NAMALWA (cell line): ENCODE data around the gene MAEA.

ENCODE experiments used
- DNase-seq: peaks from one replicate; pipeline ENCODE4 v3.0.0-alpha.2; 2015; ENCODE audit warnings: low spot score

MAEA gene

DNA sequence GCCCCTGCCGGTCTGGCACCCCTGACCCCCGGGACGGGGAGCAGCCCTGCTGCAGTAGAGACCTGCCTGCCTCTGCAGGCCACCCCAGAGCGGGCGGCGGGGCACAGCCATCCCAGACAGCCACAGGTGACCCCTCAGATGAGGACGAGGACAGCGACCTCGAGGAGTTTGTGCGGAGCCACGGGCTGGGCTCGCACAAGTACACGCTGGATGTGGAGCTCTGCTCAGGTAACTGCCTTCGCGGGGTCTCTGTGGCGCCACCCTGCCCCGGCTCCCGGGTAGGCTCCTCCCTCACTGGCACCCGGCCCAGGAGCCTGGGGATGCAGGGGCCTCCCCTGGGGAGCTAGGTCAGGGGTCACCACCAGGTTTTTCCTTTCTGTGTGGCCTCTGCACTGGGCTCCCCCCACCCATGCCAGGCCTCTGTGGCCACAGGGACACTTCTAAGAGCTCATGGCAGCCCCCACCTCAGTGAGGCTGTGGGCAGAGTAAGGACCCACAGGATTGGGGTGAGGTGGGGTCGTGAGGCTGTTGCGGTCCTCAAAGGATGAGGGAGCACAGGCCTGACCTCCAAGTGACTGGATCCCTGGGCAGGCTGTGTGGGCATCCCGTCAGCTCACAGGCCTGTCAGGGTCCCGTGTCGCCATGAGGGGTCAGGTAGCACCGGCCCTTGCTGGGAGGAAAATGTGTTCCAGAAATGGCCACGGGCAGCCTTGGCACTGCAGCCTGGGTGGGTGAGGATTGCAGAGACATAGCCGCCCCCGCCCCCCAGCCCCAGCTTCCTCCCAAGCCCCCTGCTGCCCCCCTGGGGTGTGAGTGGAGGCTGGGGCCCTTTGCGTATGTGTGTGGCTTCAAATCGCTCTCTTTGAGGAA lies 63.7 kb downstream of the MAEA start:
- no peak for DNase-seq

DNA sequence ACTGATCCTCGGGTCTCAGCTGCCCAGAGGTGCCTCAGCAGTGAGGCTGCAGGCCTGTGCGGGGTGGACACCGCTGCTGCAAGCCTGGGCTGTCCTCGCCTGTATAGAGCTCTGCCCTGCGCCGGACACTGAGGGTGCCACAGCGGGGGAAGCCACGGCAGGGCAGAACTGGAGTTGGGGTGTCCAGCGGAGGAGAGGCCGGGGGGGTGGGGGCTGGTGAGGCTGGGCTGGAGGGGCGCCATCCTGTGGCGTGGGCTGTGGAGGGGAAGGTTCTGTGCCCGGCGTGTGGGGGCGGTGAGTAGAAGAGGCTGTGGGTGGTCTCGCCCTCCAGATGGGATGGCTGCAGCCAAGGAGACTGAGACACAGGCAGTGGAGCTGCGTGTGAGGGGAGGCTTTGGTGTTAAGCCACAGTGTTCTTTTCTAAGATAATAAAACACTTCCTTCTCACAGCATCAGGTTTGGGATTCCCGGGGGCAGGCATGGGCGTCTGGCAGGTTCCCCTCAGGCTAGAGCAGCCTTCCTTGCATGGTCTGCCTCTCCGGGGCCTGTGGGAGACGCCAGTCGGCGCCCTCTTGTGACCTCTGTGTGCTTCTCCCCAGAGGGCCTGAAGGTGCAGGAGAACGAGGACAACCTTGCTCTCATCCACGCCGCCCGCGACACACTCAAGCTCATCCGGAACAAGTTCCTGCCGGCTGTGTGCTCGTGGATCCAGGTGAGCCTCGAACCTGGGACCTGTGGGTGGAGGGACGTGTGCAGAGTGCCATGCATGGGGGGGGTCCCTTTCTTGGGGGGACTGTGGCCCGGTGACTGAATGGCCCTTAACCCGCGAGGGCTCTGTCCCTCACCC lies 64.7 kb downstream of the MAEA start:
- peak; percentile 10 for DNase-seq

DNA sequence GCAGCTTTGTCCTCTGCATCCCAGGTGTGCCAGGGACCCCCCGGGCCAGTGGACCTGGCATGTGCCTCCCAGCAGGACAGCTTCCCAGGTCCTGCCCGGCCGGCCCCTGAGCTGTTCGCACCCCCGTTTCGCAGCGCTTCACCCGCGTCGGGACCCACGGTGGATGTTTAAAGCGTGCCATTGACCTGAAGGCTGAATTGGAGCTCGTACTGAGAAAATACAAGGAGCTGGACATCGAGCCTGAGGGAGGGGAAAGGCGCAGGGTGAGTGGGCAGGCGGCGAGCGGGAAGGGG lies 65.2 kb downstream of the MAEA start:
- no peak for DNase-seq

DNA sequence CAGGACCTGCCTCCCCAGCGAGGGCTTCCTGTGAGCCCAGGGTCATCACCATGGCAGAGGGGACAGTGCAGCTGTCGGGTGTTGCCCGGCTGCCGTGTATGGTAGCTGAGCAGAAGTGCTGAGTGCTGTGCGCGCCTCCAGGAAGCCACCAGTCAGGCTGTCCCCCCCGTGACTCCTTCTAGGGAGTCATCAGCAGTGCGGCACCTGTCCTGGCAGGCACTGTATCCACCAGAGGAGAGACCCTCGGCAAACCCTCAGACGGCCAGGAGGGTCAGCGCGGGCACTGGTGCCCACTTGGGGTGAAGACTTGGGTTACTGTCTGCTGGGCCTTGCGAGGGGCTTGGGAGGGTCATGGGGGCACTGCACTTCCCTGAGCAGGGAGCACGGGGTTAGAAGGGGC lies 65.7 kb downstream of the MAEA start:
- DNase-seq: no peak

DNA sequence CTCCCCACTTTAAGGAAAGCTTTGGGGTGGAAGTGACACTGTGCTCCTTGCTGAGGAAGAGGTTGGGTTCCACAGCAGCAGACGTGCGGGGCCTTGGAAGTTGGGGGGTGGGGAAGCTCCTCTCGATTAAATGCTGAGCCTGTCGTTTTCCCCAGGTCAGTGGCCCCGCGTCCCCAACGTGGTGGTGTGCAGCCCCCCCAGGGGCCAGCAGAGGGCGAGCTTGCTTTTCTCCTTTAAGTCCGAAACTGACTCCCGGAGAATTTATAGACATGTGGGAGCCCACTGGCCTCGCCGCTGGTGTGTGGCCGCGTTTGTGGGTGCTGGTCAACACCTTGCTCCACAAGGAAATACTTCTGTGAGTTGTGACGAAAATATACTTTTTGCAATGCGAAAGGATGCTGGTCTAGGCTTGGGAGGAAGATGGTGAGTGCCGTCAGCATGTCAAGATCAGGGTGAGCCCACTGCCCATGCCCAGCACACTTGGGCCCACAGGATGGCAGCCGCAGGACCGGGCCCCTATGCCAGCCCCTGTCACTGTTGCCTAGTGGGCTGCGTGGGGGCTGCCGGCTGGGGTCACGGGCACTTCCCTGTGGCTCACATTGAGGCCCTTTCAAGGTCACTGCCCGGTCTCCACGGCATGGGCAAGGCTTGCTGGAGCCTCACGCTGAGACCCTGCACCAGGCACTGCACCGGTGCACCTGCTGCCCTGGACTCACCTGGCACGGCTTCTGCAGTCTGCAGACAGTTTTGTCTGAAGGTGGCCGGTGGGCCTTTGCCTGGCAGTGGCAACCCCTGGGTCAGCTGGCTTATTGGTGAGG lies 66.7 kb downstream of the MAEA start:
- peak; percentile 54 for DNase-seq

DNA sequence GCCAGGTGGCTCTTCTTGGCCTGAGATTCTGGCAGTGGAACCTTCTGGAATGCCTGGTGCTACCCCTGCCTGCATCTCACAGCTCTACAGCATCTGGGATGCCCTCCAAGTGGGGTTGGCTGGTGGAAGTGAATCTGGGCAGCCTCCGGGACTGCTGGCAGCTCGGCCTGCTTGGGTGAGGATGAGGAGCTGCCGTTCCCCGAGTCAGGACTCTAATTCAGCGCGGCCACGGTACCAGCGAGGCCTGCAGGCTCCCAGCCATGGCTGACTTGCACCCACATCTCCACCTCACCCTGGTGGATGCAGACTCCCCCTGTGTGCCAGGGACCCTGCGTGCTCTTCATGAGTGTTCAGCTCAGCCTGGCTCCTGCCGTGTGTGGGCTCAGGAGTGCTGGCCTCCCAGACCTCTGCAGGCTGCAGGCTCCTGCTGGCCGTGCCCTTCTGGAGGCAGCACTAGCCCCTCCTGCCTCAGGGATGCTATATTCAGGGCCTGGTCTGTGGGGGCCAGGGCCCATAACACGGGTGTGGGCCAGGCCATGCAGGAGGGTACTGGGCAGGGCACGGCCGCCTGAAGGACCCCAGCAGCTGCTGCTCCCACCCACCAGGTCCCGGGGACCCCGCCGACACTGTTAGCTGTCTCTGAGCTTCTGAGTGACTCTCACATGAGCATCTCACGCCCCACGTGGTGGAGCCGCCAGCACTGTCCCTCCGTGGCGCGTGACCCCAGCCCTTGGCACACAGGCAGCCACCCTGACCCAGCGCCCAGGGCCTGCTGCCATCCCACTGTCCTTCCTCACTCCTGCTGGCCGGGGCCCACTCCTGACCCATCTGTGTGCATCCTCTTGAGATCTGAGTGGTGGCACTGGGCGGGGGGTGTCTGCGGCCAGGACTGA lies 67.9 kb downstream of the MAEA start:
- DNase-seq: no peak

DNA sequence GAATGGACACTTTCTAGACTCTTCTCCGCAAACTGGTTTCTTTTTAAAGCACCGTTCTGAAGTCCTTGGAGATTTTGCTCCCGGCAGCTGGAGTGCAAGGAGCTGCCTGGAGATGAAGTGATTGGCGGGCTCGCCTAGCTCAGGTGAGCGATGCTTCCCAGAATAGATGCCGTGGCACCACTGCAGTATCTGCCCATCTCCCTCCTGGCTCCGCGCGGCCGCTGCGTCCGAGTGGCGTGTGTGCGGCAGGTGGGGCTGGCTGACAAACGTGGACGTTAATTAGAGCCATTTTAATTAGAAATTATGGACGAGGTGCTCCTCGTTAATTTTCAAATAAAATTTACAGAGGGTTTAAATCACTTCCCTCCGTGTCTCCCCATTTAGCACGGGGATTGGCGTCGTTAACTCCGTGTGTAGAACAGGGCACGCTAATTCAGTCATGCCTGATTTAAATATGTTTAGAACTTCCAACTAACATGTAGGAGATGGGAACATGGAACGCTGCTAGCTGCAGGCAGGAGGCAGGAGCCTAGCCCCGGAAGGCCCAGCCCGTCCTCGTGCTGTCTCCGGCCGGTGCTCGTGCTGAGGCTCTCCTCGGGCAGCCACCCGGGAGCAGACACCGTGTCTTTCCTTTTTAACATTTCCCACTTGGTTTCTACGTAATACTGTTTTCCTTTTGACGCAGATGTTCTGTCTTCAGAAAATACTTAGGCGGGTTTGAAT lies 68.9 kb downstream of the MAEA start:
- no peak for DNase-seq

DNA sequence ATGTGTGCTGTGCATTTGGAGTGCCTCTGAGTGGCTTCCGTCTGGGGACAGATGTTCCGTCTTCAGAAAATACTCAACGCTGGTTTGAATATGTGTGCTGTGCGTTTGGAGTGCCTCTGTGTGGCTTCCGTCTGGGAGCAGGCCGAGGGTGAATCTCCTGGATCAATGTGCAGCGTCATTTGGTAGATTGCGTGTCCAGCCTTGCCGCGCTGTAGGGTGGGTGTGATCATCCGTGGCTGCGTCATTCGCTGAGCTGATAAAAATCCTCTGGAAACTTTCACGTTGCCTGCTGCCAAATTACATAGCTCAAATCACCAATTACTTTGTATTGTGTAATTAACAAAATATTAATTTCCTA lies 69.4 kb downstream of the MAEA start:
- DNase-seq: no peak

DNA sequence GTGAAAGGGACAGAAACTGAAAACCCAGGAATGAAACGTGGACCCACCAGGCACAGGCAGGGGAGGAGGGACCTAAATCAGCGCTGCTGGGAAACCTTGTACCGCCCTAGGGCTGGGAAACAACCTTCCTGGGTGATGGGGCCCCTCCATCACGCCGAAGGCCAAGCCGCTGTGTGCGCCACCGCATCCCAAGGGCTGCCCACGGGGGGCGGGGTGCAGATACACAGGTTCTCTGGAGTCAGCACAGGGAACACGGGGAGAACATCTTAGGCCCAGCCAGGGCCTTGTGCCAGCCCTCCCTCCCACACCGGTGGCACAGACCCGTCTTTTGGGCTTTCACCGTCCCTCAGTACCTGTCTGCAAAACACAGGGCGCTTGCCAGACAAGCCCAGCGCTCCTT lies 70.3 kb downstream of the MAEA start:
- no peak for DNase-seq

DNA sequence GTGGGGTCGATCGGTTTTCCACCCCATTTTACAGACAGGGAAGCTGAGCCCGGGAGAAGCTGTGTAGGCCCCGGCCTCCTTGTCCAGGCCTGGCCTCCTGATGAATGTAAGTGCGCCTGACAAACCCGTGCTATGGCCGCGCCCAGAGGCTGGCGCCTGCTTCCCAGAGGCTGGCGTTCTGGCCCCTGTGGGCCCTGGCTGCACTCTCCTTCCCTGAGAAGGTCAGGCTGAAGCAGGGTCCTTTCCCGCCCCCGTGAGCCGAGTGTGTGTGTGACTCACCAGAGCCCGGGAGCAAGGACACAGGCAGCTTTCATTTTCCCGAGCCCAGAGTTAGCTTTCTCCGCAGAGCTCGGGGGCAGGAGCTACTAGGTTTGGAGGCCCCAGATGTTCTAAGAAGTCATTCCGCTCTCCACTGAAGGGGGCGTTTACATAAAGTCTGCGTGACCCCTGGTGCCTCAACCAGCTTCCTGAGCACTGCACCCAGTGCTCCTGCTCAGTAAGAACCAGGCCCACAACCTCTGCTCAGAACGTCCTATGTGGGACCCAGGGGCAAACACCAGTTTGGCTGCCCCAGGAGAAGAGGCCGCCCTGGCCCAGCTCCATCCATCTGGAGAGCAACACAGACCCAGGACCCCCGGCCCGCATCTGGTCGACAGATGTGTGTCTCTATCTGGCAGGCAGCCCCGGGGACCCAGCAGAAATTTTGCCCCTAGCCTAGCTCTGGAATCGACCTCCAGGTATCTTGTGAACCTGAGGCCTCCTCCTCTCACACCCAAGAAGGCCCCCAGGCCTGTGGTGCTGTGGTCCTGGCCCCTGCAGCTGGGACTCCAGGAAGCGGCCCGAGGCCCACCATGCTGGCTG lies 71.0 kb downstream of the MAEA start:
- DNase-seq: no peak

DNA sequence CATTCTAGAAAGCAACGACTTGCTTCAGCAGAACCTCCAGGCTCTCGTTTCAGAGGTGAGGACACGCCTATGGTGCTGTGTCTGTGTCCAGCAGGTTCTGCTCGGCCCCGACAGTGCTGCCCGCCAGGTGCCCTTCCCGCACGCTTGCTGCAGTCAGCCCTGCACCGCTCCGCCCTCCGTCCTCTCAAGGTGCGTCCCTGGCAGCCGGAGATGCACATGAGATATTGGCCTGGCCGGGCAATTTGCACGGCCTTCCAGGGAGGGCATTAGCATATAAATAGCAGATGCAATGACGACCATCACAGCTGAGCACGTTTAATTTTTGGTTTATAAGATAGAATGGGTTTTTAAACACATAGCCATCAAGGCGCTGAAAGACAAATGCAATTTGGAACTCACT lies 71.7 kb downstream of the MAEA start:
- DNase-seq: no peak

DNA sequence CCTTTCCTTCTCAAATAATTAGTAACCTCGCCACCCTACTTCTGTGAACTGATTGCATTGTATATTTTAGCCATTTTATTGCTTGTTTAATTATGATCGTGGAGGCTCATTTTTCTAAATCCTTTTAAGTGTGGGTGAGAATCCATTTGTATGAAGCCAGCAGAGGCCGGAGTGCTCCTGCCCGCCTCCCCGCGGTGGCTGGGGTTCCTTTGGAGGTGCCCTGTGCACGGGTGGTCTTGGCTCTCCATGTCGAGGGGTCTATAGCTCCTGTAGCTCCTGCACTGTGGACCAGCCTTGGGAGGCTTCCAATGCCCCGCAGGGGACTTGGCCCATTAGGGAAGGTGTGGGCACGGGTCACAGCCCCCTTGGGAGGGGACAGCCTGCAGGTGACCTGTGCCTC lies 72.4 kb downstream of the MAEA start:
- DNase-seq: no peak

DNA sequence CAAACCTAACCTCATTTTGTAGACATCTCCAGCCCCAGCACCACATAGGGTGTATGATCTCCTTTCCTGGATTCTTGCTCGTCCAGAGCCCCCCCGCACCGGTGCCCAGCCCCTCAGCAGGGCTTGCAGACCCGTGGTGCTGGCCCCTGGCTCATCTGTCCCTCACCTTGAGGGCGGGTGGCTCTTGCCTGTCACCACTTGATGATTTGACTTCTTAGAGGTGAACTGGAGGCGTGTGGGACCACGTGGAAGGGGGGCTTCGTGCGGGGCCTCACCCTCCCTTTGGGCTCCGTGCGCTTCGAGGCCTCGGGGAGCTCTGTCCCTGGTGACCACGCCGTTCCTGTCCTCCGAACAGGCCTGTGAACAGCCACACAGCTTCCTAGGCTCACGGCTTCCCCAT lies 72.8 kb downstream of the MAEA start:
- no peak for DNase-seq

DNA sequence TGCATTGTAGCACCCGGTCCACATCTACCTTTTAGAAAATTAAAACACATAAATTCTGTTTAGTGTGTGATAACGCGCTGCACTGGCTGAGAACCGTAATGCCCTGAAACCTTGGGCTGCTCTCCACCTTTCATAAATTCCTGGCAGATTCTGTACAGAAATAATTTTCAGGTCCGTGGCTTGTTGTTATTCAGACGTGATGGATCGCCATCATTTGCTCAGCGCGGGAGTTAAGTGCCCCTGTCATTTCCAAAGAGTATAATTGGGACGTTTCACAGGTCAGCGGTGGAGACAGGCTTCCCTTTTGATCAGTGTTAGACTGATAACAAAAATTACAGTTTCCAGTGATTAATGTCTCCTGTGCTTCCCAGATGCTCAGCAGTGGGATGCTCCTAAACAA lies 73.8 kb downstream of the MAEA start:
- DNase-seq: no peak

DNA sequence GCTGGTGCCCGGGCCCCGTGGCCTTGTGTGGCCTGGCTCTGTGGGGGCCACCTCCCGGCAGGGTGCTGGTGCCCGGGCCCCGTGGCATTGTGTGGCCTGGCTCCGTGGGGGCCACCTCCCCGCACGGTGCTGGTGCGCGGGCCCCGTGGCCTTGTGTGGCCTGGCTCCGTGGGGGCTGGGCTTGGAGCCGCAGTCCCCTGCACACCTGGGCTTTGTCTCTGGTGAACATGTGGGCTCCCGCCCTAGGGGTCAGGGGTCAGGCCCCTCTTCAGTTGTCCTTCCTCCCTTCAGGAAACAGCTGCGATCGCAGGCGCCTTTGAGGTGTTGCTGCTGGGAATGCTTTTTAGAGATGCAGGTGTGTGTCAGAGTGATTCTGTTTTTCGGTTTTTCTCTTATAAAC lies 74.5 kb downstream of the MAEA start:
- DNase-seq: no peak

DNA sequence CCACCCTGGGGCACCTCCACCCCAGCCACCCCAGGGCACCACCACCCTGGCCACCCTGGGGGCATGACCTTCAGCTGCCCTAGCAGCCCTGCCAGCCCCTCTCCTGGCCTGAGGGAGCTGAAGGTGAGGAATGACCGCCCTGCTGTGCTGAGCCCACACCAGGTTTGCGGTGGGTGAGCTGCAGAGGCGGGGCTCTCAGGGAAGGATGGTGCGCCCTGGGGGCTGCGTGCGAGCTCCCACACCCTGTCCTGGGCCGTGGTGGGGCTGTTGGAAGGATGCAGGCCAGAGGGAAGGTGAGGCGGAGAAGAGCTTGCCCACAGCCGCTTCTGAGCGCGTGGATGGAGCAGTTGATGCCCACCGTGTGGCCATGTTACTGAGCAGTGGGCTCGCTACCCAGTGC lies 75.1 kb downstream of the MAEA start:
- DNase-seq: no peak

DNA sequence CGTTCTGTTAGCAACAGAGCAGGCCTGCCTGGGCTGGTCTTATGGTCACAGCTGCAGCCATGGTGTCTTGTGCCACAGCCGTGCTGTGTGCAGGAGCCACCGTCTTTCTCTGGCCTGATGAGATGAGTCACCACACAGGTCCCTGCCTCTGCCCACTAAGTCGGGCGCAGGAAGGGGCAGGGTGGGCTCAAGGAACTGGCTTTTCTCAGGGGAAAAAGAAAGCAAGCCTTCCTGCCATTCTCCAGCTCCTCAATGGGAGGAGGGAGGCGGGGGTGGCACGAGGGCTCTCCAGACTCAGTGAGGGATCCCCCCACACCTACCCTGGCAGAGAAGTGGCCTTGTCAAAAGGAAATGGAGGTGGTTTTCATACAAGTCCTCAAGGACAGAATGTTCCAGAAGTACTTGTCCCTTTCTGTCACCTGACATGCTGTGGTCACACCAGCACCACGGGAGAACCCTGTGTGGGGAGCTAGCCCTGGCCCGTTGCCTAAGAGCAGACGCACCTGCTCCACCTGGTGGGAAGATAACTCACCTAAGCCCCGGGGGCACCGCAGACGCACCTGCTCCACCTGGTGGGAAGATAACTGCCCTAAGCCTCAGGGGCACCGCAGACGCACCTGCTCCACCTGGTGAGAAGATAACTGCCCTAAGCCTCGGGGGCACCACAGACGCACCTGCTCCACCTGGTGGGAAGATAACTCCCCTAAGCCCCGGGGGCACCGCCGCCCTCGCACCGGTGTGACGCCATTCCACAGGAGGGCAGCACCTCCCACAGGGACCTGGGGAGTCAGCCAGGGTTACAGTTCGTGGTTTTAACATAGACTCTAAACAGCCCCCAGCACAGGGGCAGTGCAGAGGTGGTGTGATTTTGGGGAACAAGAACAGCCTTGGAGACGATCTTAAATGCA lies 75.8 kb downstream of the MAEA start:
- peak; percentile 11 for DNase-seq

DNA sequence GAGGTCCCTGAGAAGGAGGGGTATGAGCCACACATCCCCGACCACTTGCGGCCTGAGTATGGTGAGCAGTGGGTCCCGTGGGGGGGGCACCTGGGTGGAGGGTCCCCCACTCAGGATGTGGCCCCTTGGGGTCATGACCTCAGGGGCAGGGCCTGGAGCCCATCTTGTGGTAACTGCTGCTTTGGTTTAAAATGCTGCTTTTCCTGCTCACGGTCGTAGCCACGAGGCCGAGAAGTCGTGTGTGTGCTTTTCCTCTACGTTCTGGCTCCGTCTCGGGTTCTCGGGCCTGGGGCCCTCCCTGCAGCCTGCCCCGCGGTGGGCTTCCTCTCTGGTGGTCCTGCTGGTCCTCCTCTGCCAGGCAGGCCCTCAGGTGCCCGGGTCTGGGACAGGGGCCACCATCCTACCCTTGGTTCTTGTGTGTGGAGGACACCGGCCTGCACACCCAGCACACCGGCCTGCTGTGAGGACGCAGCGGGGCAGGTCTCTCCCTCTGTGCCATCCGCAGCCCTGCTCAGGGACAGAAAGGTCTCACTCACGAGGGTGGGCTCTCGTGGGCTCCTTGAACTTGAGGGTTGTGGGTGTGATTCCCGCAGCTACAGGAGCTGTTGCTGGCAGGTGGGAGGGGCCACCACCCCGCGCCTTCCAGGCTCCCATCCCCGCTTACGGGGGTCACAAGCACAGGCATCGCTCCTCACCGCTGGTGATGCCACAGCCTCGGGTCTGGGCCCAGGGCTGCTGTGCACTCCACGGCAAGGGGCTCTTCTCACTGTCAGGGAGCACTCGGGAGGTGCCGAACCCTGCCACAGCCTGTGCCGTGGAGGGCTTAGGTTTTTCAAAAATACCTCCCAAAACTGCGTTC lies 76.9 kb downstream of the MAEA start:
- no peak for DNase-seq
